CD14-positive monocyte (primary cell): ENCODE data around the gene PDE4B. TPM values are rescaled to one million over a fixed set of nuclear protein-coding genes. Genes with fewer than 3 reads are reported as not detected.
A peak's percentile ranks its signal among the peaks of the same experiment; 100 is the strongest.

Experiments
- DNase-seq, 3 donors: peaks; one replicate each; pipeline ENCODE4 v3.0.0-alpha.2; 2011 to 2022
- H2AFZ ChIP-seq: 2 replicates; pipeline ENCODE4 v1.6.0; 2012; ENCODE audit warnings: mild to moderate bottlenecking, low read depth, low read length, inconsistent platforms; ENCODE audit not compliant: insufficient read depth, poor library complexity, severe bottlenecking
- H3K27ac ChIP-seq, 2 donors: 1 replicate in 1 of 2; 2 replicates in 1 of 2; pipeline ENCODE4 v1.5.1; 2012 to 2013; ENCODE audit warnings: low read length in 2 of 2, control low read depth in 1 of 2, inconsistent platforms in 1 of 2, low read depth in 1 of 2, mild to moderate bottlenecking in 1 of 2
- H3K27me3 ChIP-seq, 2 donors: one replicate each; pipeline versions ENCODE4 v1.6.0 to v1.6.1; 2011 to 2013; ENCODE audit warnings: low read length in 2 of 2; ENCODE audit not compliant: control insufficient read depth in 2 of 2, insufficient read depth in 2 of 2
- H3K36me3 ChIP-seq, 2 donors: replicated peaks in 1 of 2; 1 replicate in 1 of 2; 2 replicates in 1 of 2; pipeline versions ENCODE4 v1.5.1 to v1.6.1; 2012 to 2013; ENCODE audit warnings: low read length in 2 of 2, control low read depth in 1 of 2, inconsistent platforms in 1 of 2, mild to moderate bottlenecking in 1 of 2; ENCODE audit not compliant: insufficient read depth in 2 of 2, control insufficient read depth in 1 of 2
- H3K4me1 ChIP-seq, 2 donors: 1 replicate in 1 of 2; 2 replicates in 1 of 2; pipeline versions ENCODE4 v1.5.1 to v1.6.1; 2012 to 2013; ENCODE audit warnings: low read length in 2 of 2, control low read depth in 1 of 2, inconsistent platforms in 1 of 2, mild to moderate bottlenecking in 1 of 2, moderate library complexity in 1 of 2; ENCODE audit not compliant: insufficient read depth in 2 of 2, control insufficient read depth in 1 of 2
- H3K4me2 ChIP-seq: replicated peaks from 2 replicates; pipeline ENCODE3; 2012; ENCODE audit warnings: low read length, moderate library complexity, mild to moderate bottlenecking; ENCODE audit not compliant: poor library complexity, severe bottlenecking; ENCODE audit errors: extremely low read depth
- H3K4me3 ChIP-seq, 3 experiments: fragments of 200-600 bp in 1 of 3; sonication (generic) in 1 of 3; replicated peaks in 1 of 3; 1 replicate in 2 of 3; 2 replicates in 1 of 3; pipeline ENCODE4 v1.5.1; 2011 to 2013; ENCODE audit warnings: low read length in 3 of 3, mild to moderate bottlenecking in 3 of 3, control low read depth in 2 of 3, low read depth in 2 of 3, inconsistent platforms in 1 of 3, moderate library complexity in 1 of 3
- H3K79me2 ChIP-seq: 2 replicates; pipeline ENCODE4 v1.6.0; 2012; ENCODE audit warnings: mild to moderate bottlenecking, control low read depth, inconsistent platforms, low read length, moderate library complexity; ENCODE audit not compliant: insufficient read depth
- H3K9ac ChIP-seq: 2 replicates; pipeline ENCODE4 v1.6.0; 2017; ENCODE audit warnings: low read length, mild to moderate bottlenecking; ENCODE audit not compliant: insufficient read depth, poor library complexity, severe bottlenecking
- H3K9me3 ChIP-seq, 2 donors: replicated peaks in 1 of 2; 1 replicate in 1 of 2; 2 replicates in 1 of 2; pipeline versions ENCODE4 v1.5.1 to v1.6.1; 2012 to 2013; ENCODE audit warnings: low read length in 2 of 2, control low read depth in 1 of 2; ENCODE audit not compliant: control insufficient read depth in 1 of 2, insufficient read depth in 1 of 2
- H4K20me1 ChIP-seq: 2 replicates; pipeline ENCODE4 v1.6.0; 2012; ENCODE audit warnings: mild to moderate bottlenecking, low read length, control low read depth, moderate library complexity; ENCODE audit not compliant: insufficient read depth
- H3K27ac Mint-ChIP-seq, 7 donors: one replicate each; pipeline ENCODE4 v1.8.0; 2020; ENCODE audit warnings: mild to moderate bottlenecking in 7 of 7, mixed read lengths in 7 of 7, moderate library complexity in 6 of 7, inconsistent platforms in 2 of 7
- H3K27me3 Mint-ChIP-seq, 3 donors: one replicate each; pipeline ENCODE4 v1.8.0; 2021 to 2022; ENCODE audit warnings: low read depth in 3 of 3, mild to moderate bottlenecking in 3 of 3, mixed read lengths in 3 of 3, moderate library complexity in 3 of 3, inconsistent platforms in 1 of 3
- H3K36me3 Mint-ChIP-seq, 2 donors: one replicate each; pipeline ENCODE4 v1.8.0; 2020; ENCODE audit warnings: mixed read lengths in 2 of 2, inconsistent platforms in 1 of 2, mild to moderate bottlenecking in 1 of 2
- H3K4me1 Mint-ChIP-seq: one replicate; pipeline ENCODE4 v1.8.0; 2020; ENCODE audit warnings: mild to moderate bottlenecking, mixed read lengths
- H3K4me3 Mint-ChIP-seq, 2 donors: one replicate each; pipeline ENCODE4 v1.8.0; 2020; ENCODE audit warnings: mild to moderate bottlenecking in 2 of 2, mixed read lengths in 2 of 2, moderate library complexity in 1 of 2
- H3K9me3 Mint-ChIP-seq, 7 donors: one replicate each; pipeline ENCODE4 v1.8.0; 2020 to 2022; ENCODE audit warnings: mixed read lengths in 7 of 7, mild to moderate bottlenecking in 6 of 7, moderate library complexity in 6 of 7, inconsistent platforms in 2 of 7
- CTCF ChIP-seq: fragments of 200-600 bp; IDR thresholded peaks from one replicate; pipeline ENCODE4 v1.8.0; 2022; ENCODE audit warnings: antibody characterized with exemption, mild to moderate bottlenecking
- WGBS: methylation state at CpG from one replicate; pipeline ENCODE4 v1.1.5; 2013; ENCODE audit warnings: missing lambda C conversion rate; ENCODE audit not compliant: insufficient coverage; 5-methylcytosine and 5-hydroxymethylcytosine counted together
- intact Hi-C, 2 donors: fragments of 100-400 bp; cut with micrococcal nuclease; formaldehyde crosslinking; loops; one replicate each; pipeline versions ENCODE4 v1.15.0 to v1.15.1; 2023
- polyA plus RNA-seq, 3 donors: library from polyadenylated mRNA; depleted of rRNA in 1 of 3; unstranded in 2 of 3; stranded (reverse) in 1 of 3; fragments of 300-500 nt in 2 of 3; fragments of >200 nt in 1 of 3; fragmentation: Illumina TruSeq in 2 of 3; gene quantifications; 1 replicate in 2 of 3; 2 replicates in 1 of 3; pipeline ENCODE4 v1.2.3, GENCODE V29; 2012 to 2021

Gene PDE4B
- polyA plus RNA-seq, 3 donors = 17.2 to 52.8 (median 25.2) TPM

- Histone ChIP-seq H3K27ac (no peak overlapping the region), H3K4me2 (no peak overlapping the region), H3K79me2 (no peaks in the 10 kb centered on the region), H3K4me3 (no peak overlapping the region), H3K9ac (no peak overlapping the region), H3K36me3 (no peaks in the 10 kb centered on the region), H3K9me3 (no peaks in the 10 kb centered on the region), H4K20me1 (no peaks in the 10 kb centered on the region), H2AFZ (no peak overlapping the region), H3K27me3 (no peaks in the 10 kb centered on the region), H3K4me1 (peaks cover 11 to 17% of the 10 kb centered on the region in 2 donors)
- DNase-seq = no peak
- Mint-ChIP-seq H3K9me3 (no peaks in the 10 kb centered on the region), H3K27me3 (peaks cover 0 to 1% (median 0%) of the 10 kb centered on the region in 3 donors), H3K27ac (peak overlapping the region in 1 of 7 donors; percentile 53), H3K4me3 (no peak overlapping the region), H3K36me3 (no peaks in the 10 kb centered on the region), H3K4me1 (peaks cover 20% of the 10 kb centered on the region)
- no peak for TF ChIP-seq CTCF
- WGBS = no CpG with 5 or more reads among the region's 3 CpGs
- intact Hi-C loops = no loop called here
Observed at GRCh38 chr1:66282891-66283621, 490.4 kb downstream of the PDE4B start.

GRCh38 chr1:66283622-66284041, 490.9 kb downstream of the PDE4B start:
- Mint-ChIP-seq H3K9me3 (no peaks in the 10 kb centered on the region), H3K36me3 (no peaks in the 10 kb centered on the region), H3K27ac (no peak overlapping the region), H3K4me3 (no peak overlapping the region), H3K4me1 (peaks cover 14% of the 10 kb centered on the region), H3K27me3 (peaks cover 0 to 1% (median 0%) of the 10 kb centered on the region in 3 donors)
- Histone ChIP-seq H3K4me2 (no peak overlapping the region), H3K4me1 (peaks cover 5 to 11% of the 10 kb centered on the region in 2 donors), H3K4me3 (no peak overlapping the region), H3K79me2 (no peaks in the 10 kb centered on the region), H3K9ac (no peak overlapping the region), H3K9me3 (no peaks in the 10 kb centered on the region), H3K36me3 (no peaks in the 10 kb centered on the region), H3K27me3 (no peaks in the 10 kb centered on the region), H4K20me1 (no peaks in the 10 kb centered on the region), H2AFZ (no peak overlapping the region), H3K27ac (no peak overlapping the region)
- DNase-seq = no peak
- intact Hi-C loops = no loop called here
- WGBS = no CpG with 5 or more reads among the region's 2 CpGs
- no peak for TF ChIP-seq CTCF
